ENCODE results near the gene SND1.

SND1 gene

GRCh38 chr7:127702938-127703337, 50.9 kb downstream of the SND1 start:
- TF ChIP-seq EZH2 (IDR thresholded peaks at IDR 0.05; ENCODE audit: borderline replicate concordance, low read length) = no peak
- no peak for TF ChIP-seq CTCF (IDR thresholded peaks at IDR 0.05; ENCODE audit: low read length)
- no peaks in the 10 kb centered on the region for H3K79me2 ChIP-seq (ENCODE audit: insufficient read depth, low read length)
- H3K4me1 ChIP-seq (ENCODE audit: insufficient read depth, low read length, severe bottlenecking) = no peaks in the 10 kb centered on the region

GRCh38 chr7:127704211-127704610, 52.2 kb downstream of the SND1 start:
- peaks cover 98% of the 10 kb centered on the region for H3K36me3 ChIP-seq (ENCODE audit: insufficient read depth, low read length)
- no peaks in the 10 kb centered on the region for H3K9me2 ChIP-seq (ENCODE audit: low read depth, low read length)
- TF ChIP-seq CTCF (IDR thresholded peaks at IDR 0.05; ENCODE audit: low read length) (no peak), EZH2 (IDR thresholded peaks at IDR 0.05; ENCODE audit: borderline replicate concordance, low read length) (no peak)
- no peaks in the 10 kb centered on the region for H3K79me2 ChIP-seq (ENCODE audit: insufficient read depth, low read length)
- H4K20me1 ChIP-seq (ENCODE audit: insufficient read depth, low read length) = no peaks in the 10 kb centered on the region
- H3K4me2 ChIP-seq (ENCODE audit: low read length) = no peak overlapping the region
- no peaks in the 10 kb centered on the region for H3K9me3 ChIP-seq (ENCODE audit: low read length)
- no peak overlapping the region for H3K9ac ChIP-seq (ENCODE audit: low read length)
- no peak overlapping the region for H3K4me3 ChIP-seq (ENCODE audit: low read depth, low read length, poor library complexity, severe bottlenecking)
- H3K4me1 ChIP-seq (ENCODE audit: insufficient read depth, low read length, severe bottlenecking) = no peaks in the 10 kb centered on the region
- H2AFZ ChIP-seq (ENCODE audit: low read length) = no peak overlapping the region
- no peaks in the 10 kb centered on the region for H3K27me3 ChIP-seq (ENCODE audit: insufficient read depth, low read length)
- H3F3A ChIP-seq (ENCODE audit: insufficient read depth, low read length) = no peaks in the 10 kb centered on the region
- no peak overlapping the region for H3K27ac ChIP-seq (ENCODE audit: low read depth, low read length, poor library complexity, severe bottlenecking)

More at GRCh38 chr7:127702938-127703337, 50.9 kb downstream of the SND1 start:
- no peaks in the 10 kb centered on the region for H3K9me2 ChIP-seq (ENCODE audit: low read depth, low read length)
- H3K4me3 ChIP-seq (ENCODE audit: low read depth, low read length, poor library complexity, severe bottlenecking) = no peak overlapping the region
- no peaks in the 10 kb centered on the region for H3K27me3 ChIP-seq (ENCODE audit: insufficient read depth, low read length)
- H3K4me2 ChIP-seq (ENCODE audit: low read length) = no peak overlapping the region
- no peak overlapping the region for H3K9ac ChIP-seq (ENCODE audit: low read length)
- no peak overlapping the region for H2AFZ ChIP-seq (ENCODE audit: low read length)
- H3F3A ChIP-seq (ENCODE audit: insufficient read depth, low read length) = no peaks in the 10 kb centered on the region
- H3K27ac ChIP-seq (ENCODE audit: low read depth, low read length, poor library complexity, severe bottlenecking) = no peak overlapping the region
- H4K20me1 ChIP-seq (ENCODE audit: insufficient read depth, low read length) = no peaks in the 10 kb centered on the region
- H3K9me3 ChIP-seq (ENCODE audit: low read length) = no peaks in the 10 kb centered on the region
- H3K36me3 ChIP-seq (ENCODE audit: insufficient read depth, low read length) = peaks cover 98% of the 10 kb centered on the region

GRCh38 chr7:127705461-127705959, 53.5 kb downstream of the SND1 start:
- Histone ChIP-seq H3K36me3 (ENCODE audit: insufficient read depth, low read length) (peaks cover 98% of the 10 kb centered on the region), H3K79me2 (ENCODE audit: insufficient read depth, low read length) (no peaks in the 10 kb centered on the region)
- TF ChIP-seq EZH2 (IDR thresholded peaks at IDR 0.05; ENCODE audit: borderline replicate concordance, low read length) = no peak
- TF ChIP-seq CTCF (IDR thresholded peaks at IDR 0.05; ENCODE audit: low read length) = no peak

More at GRCh38 chr7:127705461-127705959, 53.5 kb downstream of the SND1 start:
- Histone ChIP-seq H3K9ac (ENCODE audit: low read length) (no peak overlapping the region), H3K4me2 (ENCODE audit: low read length) (no peak overlapping the region), H3K27ac (ENCODE audit: low read depth, low read length, poor library complexity, severe bottlenecking) (no peak overlapping the region), H3F3A (ENCODE audit: insufficient read depth, low read length) (no peaks in the 10 kb centered on the region), H3K4me1 (ENCODE audit: insufficient read depth, low read length, severe bottlenecking) (no peaks in the 10 kb centered on the region), H3K9me3 (ENCODE audit: low read length) (0 out of 2 replicates have a peak, but pooled peaks cover 3% of the 10 kb centered on the region), H2AFZ (ENCODE audit: low read length) (no peak overlapping the region), H3K9me2 (ENCODE audit: low read depth, low read length) (no peaks in the 10 kb centered on the region), H4K20me1 (ENCODE audit: insufficient read depth, low read length) (no peaks in the 10 kb centered on the region), H3K27me3 (ENCODE audit: insufficient read depth, low read length) (no peaks in the 10 kb centered on the region), H3K4me3 (ENCODE audit: low read depth, low read length, poor library complexity, severe bottlenecking) (no peak overlapping the region)

All from OCI-LY1 (cell line).